HepG2 (cell line): Measurements from ENCODE around the gene PTPRC. TPM values are rescaled to one million over a fixed set of nuclear protein-coding genes. Genes with fewer than 3 reads are reported as not detected.

Experiments used
- ATAC-seq: fragments of 200-7000 bp; cut with Tn5 transposase; 3 replicates; pipeline ENCODE4 v1.9.1; 2020; ENCODE audit warnings: mild to moderate bottlenecking, moderate library complexity
- BruUV-seq: library from RNA; stranded (reverse); fragments of 400-500 nt; replicated peaks from 2 replicates; lab custom pipeline; 2021; lab: Mats Ljungman, UMichigan
- CTCF ChIA-PET: fragments of 300-600 bp; formaldehyde crosslinking; extraction: SDS; loops from one replicate; lab custom pipeline; 2021; ENCODE audit warnings: low total read pairs, inconsistent platforms, low intra/inter-chr PET ratio; lab: Yijun Ruan, JAX
- POLR2A ChIA-PET: fragments of 350-600 bp; sonication (Branson Sonifier 250); formaldehyde crosslinking; loops from one replicate; lab custom pipeline; 2020; ENCODE audit warnings: antibody characterized with exemption, inconsistent platforms; lab: Yijun Ruan, JAX
- DNase-seq: peaks from one replicate; pipeline ENCODE4 v3.0.0-alpha.2; 2015; ENCODE audit warnings: low spot score
- FAIRE-seq: peaks from 3 replicates; lab custom pipeline; 2011; peaks lifted over from hg19 to GRCh38; lab: Jason Lieb, UNC
- H2AFZ ChIP-seq: one replicate; pipeline ENCODE4 v1.6.1; 2011; ENCODE audit warnings: low read length, inconsistent platforms
- H3K27ac ChIP-seq: fragments of 300-600 bp; 3 replicates; pipeline ENCODE4 v1.8.0; 2011; ENCODE audit warnings: mixed run types, mild to moderate bottlenecking, mixed read lengths, low read length, inconsistent platforms; ENCODE audit not compliant: insufficient read depth; ENCODE audit errors: extremely low read length
- H3K27me3 ChIP-seq, 2 experiments: fragments of 200-600 bp in 1 of 2; 2 replicates in 1 of 2; 3 replicates in 1 of 2; pipeline versions ENCODE4 v1.6.0 to v1.8.0; 2011; ENCODE audit warnings: low read length in 2 of 2, mild to moderate bottlenecking in 2 of 2, moderate library complexity in 2 of 2, inconsistent platforms in 1 of 2; ENCODE audit not compliant: insufficient read depth in 2 of 2, control insufficient read depth in 1 of 2
- H3K36me3 ChIP-seq, 2 experiments: fragments of 200-600 bp in 1 of 2; replicated peaks in 1 of 2; 2 replicates in 1 of 2; 3 replicates in 1 of 2; pipeline versions ENCODE4 v1.5.1 to v1.8.0; 2011; ENCODE audit warnings: low read length in 2 of 2, inconsistent platforms in 1 of 2; ENCODE audit not compliant: insufficient read depth in 2 of 2, control insufficient read depth in 1 of 2
- H3K4me1 ChIP-seq: 2 replicates; pipeline ENCODE4 v1.5.1; 2012; ENCODE audit warnings: low read length, inconsistent platforms; ENCODE audit not compliant: insufficient read depth
- H3K4me2 ChIP-seq: 2 replicates; pipeline ENCODE4 v1.6.0; 2011; ENCODE audit warnings: low read depth, low read length, inconsistent platforms
- H3K4me3 ChIP-seq, 3 experiments: fragments of 200-600 bp in 1 of 3; sonication (generic), shearing (Covaris generic) in 1 of 3; replicated peaks in 1 of 3; 2 replicates each; pipeline ENCODE4 v1.5.1; 2011 to 2016; ENCODE audit warnings: low read length in 3 of 3, inconsistent platforms in 2 of 3, low read depth in 2 of 3, mild to moderate bottlenecking in 2 of 3, control low read depth in 1 of 3, mixed read lengths in 1 of 3; ENCODE audit not compliant: insufficient read depth in 1 of 3
- H3K79me2 ChIP-seq: one replicate; pipeline ENCODE4 v1.6.1; 2011; ENCODE audit warnings: low read length, inconsistent platforms; ENCODE audit not compliant: insufficient read depth
- H3K9ac ChIP-seq: 2 replicates; pipeline ENCODE4 v1.6.0; 2011; ENCODE audit warnings: mild to moderate bottlenecking, low read depth, low read length, inconsistent platforms; ENCODE audit not compliant: insufficient read depth
- H3K9me3 ChIP-seq: 2 replicates; pipeline ENCODE4 v1.5.1; 2012; ENCODE audit warnings: mild to moderate bottlenecking, low read length
- H4K20me1 ChIP-seq: 2 replicates; pipeline ENCODE4 v1.6.0; 2011; ENCODE audit warnings: inconsistent platforms, mild to moderate bottlenecking, low read length, moderate library complexity; ENCODE audit not compliant: insufficient read depth
- HNRNPL ChIP-seq: fragments of 200-400 bp; formaldehyde crosslinking; IDR thresholded peaks from 2 replicates; pipeline ENCODE4 v1.6.1; 2017; ENCODE audit warnings: mild to moderate bottlenecking, low read depth, low read length
- TBX2 ChIP-seq: sonication (generic); formaldehyde crosslinking; IDR thresholded peaks from 2 replicates; pipeline ENCODE4 v1.5.0; 2020; ENCODE audit warnings: missing genetic modification reagents, mild to moderate bottlenecking, borderline replicate concordance
- TFDP1 ChIP-seq: IDR thresholded peaks from 2 replicates; pipeline ENCODE4 v1.6.1; 2016; ENCODE audit warnings: missing compliant biosample characterization, missing genetic modification reagents, borderline replicate concordance
- ZBTB7A ChIP-seq: sonication (generic); formaldehyde crosslinking; IDR thresholded peaks from 2 replicates; pipeline ENCODE4 v1.8.0; 2022; ENCODE audit warnings: mild to moderate bottlenecking, missing genetic modification reagents
- ZNF143 ChIP-seq: sonication (generic); formaldehyde crosslinking; IDR thresholded peaks from 2 replicates; pipeline ENCODE4 v1.4.0; 2020; ENCODE audit warnings: missing genetic modification reagents
- ZNF256 ChIP-seq: sonication (generic); formaldehyde crosslinking; conservative IDR thresholded peaks from 2 replicates; pipeline ENCODE4 v1.4.0; 2020; ENCODE audit warnings: missing genetic modification reagents
- ZNF367 ChIP-seq: sonication (generic); formaldehyde crosslinking; IDR thresholded peaks from 2 replicates; pipeline ENCODE4 v1.4.0; 2020; ENCODE audit warnings: missing genetic modification reagents, borderline replicate concordance
- ZNF883 ChIP-seq: sonication (generic); formaldehyde crosslinking; IDR thresholded peaks from 2 replicates; pipeline ENCODE4 v1.5.1; 2020; ENCODE audit warnings: mild to moderate bottlenecking, missing genetic modification reagents; ENCODE audit errors: not compliant biosample characterization
- ZSCAN5A ChIP-seq: sonication (generic); formaldehyde crosslinking; IDR thresholded peaks from 2 replicates; pipeline ENCODE4 v1.8.0; 2022; ENCODE audit warnings: mild to moderate bottlenecking, missing genetic modification reagents, borderline replicate concordance
- WGBS: methylation state at CpG from one replicate; pipeline ENCODE4 v1.1.6; 2017; ENCODE audit warnings: low lambda C conversion rate; 5-methylcytosine and 5-hydroxymethylcytosine counted together
- in situ Hi-C: cut with HindIII; loops from 2 replicates; pipeline ENCODE4 v1.10.0; 2017; ENCODE audit warnings: low pct_unique_long_range_greater_than_20kb; ENCODE audit not compliant: extremely low pct_ligation_motif_present
- intact Hi-C: fragments of 100-400 bp; cut with micrococcal nuclease; formaldehyde crosslinking; loops from one replicate; pipeline ENCODE4 v1.10.0; 2022; ENCODE audit not compliant: unreplicated experiment
- polyA plus RNA-seq, 8 experiments: library from polyadenylated mRNA; depleted of rRNA in 3 of 8; stranded (reverse) in 7 of 8; unstranded in 1 of 8; fragments of >200 nt; fragmentation: Illumina TruSeq in 4 of 8; extraction: Trizol in 4 of 8; gene quantifications; 2 replicates each; pipeline versions ENCODE4 v1.2.1 to v1.2.3, GENCODE V29; 2011 to 2016; ENCODE audit warnings: low read depth in 4 of 8, missing spikeins in 1 of 8, mixed read lengths in 1 of 8; ENCODE audit not compliant: insufficient read depth in 1 of 8
- total RNA-seq, 5 experiments: library from RNA; depleted of rRNA; stranded (reverse); fragments of >200 nt; fragmentation: Illumina TruSeq; extraction: Trizol; gene quantifications; 2 replicates each; pipeline ENCODE4 v1.2.3, GENCODE V29; 2016; ENCODE audit warnings: low read depth in 1 of 5

The PTPRC gene
- total and polyA plus RNA-seq, 2 of the 13 experiments (the other 11 are each of a cell fraction or from before 2014, with no cell fraction given): not detected

- Histone ChIP-seq H3K79me2 (no peaks in the 10 kb centered on the region), H3K9me3 (no peaks in the 10 kb centered on the region), H3K4me1 (no peaks in the 10 kb centered on the region), H3K4me2 (no peak overlapping the region), H3K9ac (no peak overlapping the region), H4K20me1 (no peaks in the 10 kb centered on the region), H3K4me3 (no peak overlapping the region), H3K27me3 (no peaks in the 10 kb centered on the region), H3K36me3 (no peaks in the 10 kb centered on the region), H2AFZ (no peak overlapping the region), H3K27ac (no peak overlapping the region)
- ChIA-PET CTCF (no interaction called here), POLR2A (no interaction called here)
- no peak for DNase-seq
- intact Hi-C loops: no loop called here
- 2% methylated on average over 3 of the region's 3 CpGs for WGBS
- BruUV-seq: no TSS peak
- FAIRE-seq: no peak
- no peak for ATAC-seq
- in situ Hi-C loops: no loop called here
- TF ChIP-seq TBX2 (no peak), ZNF143 (CRISPR knock-in tag) (no peak), HNRNPL (no peak), TFDP1 (CRISPR knock-in tag) (no peak), ZNF883 (CRISPR knock-in tag) (no peak), ZNF367 (CRISPR knock-in tag) (no peak), ZNF256 (CRISPR knock-in tag) (no peak), ZBTB7A (CRISPR knock-in tag) (no peak), ZSCAN5A (CRISPR knock-in tag) (no peak)
Measured at GRCh38 chr1:198741744-198742143, 102.9 kb downstream of the PTPRC start.
